NCI-H1930 (cell line): ENCODE measurements around the gene IGFBPL1.
"Not testable (repeated sequence)": the region's sequence is repeated elsewhere in the genome, so short reads cannot be mapped to it uniquely, and the experiment has no call there.

Source experiments
- DNase-seq, 2 experiments: peaks; one replicate each; lab custom pipeline; 2025; lab: John Stamatoyannopoulos, UW

IGFBPL1 gene

GRCh38 chr9:38399191-38399590 is 25.1 kb downstream of the IGFBPL1 start:
- not testable (repeated sequence) for DNase-seq

- no peak for DNase-seq
Measured at GRCh38 chr9:38396371-38396671, 27.9 kb downstream of the IGFBPL1 start.

- DNase-seq: no peak
Measured at GRCh38 chr9:38395653-38396370, 28.4 kb downstream of the IGFBPL1 start.

- DNase-seq: no peak
Measured at GRCh38 chr9:38394416-38394815, 29.8 kb downstream of the IGFBPL1 start.

GRCh38 chr9:38393128-38393796 is 31.0 kb downstream of the IGFBPL1 start:
- no peak for DNase-seq

GRCh38 chr9:38392235-38393127 is 31.8 kb downstream of the IGFBPL1 start, which contains the start of gene ALDH1B1:
ALDH1B1 (plus strand) TSS chr9:38392702; CDS start chr9:38395749, 3,047 bp downstream.
- peak; percentile 84 to 85 for DNase-seq

- no peak for DNase-seq
Measured at GRCh38 chr9:38391278-38392118, 32.8 kb downstream of the IGFBPL1 start.

- DNase-seq: no peak
Measured at GRCh38 chr9:38390851-38391250, 33.4 kb downstream of the IGFBPL1 start.

- no peak for DNase-seq
Measured at GRCh38 chr9:38390442-38390841, 33.8 kb downstream of the IGFBPL1 start.

GRCh38 chr9:38389313-38389712 is 34.9 kb downstream of the IGFBPL1 start:
- no peak for DNase-seq

- DNase-seq: no peak
Measured at GRCh38 chr9:38388283-38389223, 35.7 kb downstream of the IGFBPL1 start.

GRCh38 chr9:38387751-38388150 is 36.5 kb downstream of the IGFBPL1 start:
- DNase-seq: no peak

GRCh38 chr9:38387066-38387465 is 37.2 kb downstream of the IGFBPL1 start:
- DNase-seq: no peak

- no peak for DNase-seq
Measured at GRCh38 chr9:38386319-38386895, 37.8 kb downstream of the IGFBPL1 start.

GRCh38 chr9:38385896-38386295 is 38.4 kb downstream of the IGFBPL1 start:
- no peak for DNase-seq

GRCh38 chr9:38384990-38385848 is 39.0 kb downstream of the IGFBPL1 start:
- DNase-seq: no peak

- DNase-seq: peak in 1 of 2 experiments; percentile 38
Measured at GRCh38 chr9:38382141-38382540, 42.1 kb downstream of the IGFBPL1 start.

GRCh38 chr9:38380872-38381534 is 43.3 kb downstream of the IGFBPL1 start:
- peak; percentile 90 to 99 for DNase-seq
